GM18520 (cell line): ENCODE measurements around the gene DPY30.

ENCODE experiments used
- ATAC-seq: cut with Tn5 transposase; IDR thresholded peaks from one replicate; pipeline ENCODE4 v1.9.1; 2021; ENCODE audit not compliant: unreplicated experiment

DPY30 gene

DNA sequence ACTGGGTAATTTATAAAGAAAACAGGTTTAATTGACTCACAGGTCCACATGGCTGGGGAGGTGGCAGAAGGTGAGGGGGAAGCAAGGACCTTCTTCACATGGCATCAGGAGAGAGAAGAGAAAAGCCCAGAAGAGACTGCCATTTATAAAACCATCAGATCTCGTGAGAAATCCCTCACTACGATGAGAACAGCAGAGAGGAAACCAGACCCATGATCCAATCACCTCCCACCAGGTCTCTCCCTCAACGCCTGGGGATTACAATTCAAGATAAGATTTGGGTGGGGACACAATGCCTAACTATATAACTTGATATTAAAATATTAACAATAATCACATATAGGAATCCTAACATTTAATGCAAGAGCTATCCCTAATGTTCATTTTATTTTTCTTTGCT, 60.6 kb downstream of the DPY30 start:
- no peak for ATAC-seq

GRCh38 chr2:31978436-31978835, 61.2 kb downstream of the DPY30 start:
- ATAC-seq, result no peak
